ES-I3 (cell line): ENCODE results near the gene FCRL6.

Experiments used
- H3K36me3 ChIP-seq: 2 replicates; pipeline ENCODE4 v1.6.1; 2013; ENCODE audit warnings: mild to moderate bottlenecking, low read length, control low read depth, moderate library complexity; ENCODE audit not compliant: insufficient read depth
- H3K4me1 ChIP-seq: 2 replicates; pipeline ENCODE4 v1.6.1; 2013; ENCODE audit warnings: mild to moderate bottlenecking, control low read depth, low read length; ENCODE audit not compliant: insufficient read depth
- H3K9ac ChIP-seq: 2 replicates; pipeline ENCODE4 v1.6.1; 2013; ENCODE audit warnings: low read depth, mild to moderate bottlenecking, low read length, moderate library complexity
- H3K9me3 ChIP-seq: 2 replicates; pipeline ENCODE4 v1.6.1; 2013; ENCODE audit warnings: mild to moderate bottlenecking, low read length, moderate library complexity; ENCODE audit not compliant: control insufficient read depth, insufficient read depth

FCRL6 gene

GRCh38 chr1:159835356-159835755 lies 33.2 kb downstream of the FCRL6 start:
- Histone ChIP-seq H3K9ac (no peak overlapping the region), H3K36me3 (no peaks in the 10 kb centered on the region), H3K4me1 (0 out of 2 replicates have a peak, but pooled peaks cover 4% of the 10 kb centered on the region), H3K9me3 (no peaks in the 10 kb centered on the region)

DNA sequence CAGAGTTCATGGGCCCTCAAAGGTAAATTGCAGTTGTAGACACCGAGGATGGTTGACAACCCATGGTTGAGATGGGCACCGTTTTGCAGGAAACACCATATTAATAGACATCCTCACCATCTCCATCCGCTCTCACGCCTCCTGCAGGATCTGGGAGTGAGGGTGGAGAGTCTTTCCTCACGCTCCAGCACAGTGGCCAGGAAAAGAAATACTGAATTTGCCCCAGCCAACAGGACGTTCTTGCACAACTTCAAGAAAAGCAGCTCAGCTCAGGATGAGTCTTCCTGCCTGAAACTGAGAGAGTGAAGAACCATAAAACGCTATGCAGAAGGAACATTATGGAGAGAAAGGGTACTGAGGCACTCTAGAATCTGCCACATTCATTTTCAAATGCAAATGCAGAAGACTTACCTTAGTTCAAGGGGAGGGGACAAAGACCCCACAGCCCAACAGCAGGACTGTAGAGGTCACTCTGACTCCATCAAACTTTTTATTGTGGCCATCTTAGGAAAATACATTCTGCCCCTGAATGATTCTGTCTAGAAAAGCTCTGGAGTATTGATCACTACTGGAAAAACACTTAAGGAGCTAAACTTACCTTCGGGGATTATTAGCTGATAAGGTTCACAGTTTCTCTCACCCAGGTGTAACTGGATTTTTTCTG lies 33.8 kb downstream of the FCRL6 start:
- no peaks in the 10 kb centered on the region for H3K36me3 ChIP-seq
- H3K9me3 ChIP-seq, result no peaks in the 10 kb centered on the region
- 0 out of 2 replicates have a peak, but pooled peaks cover 4% of the 10 kb centered on the region for H3K4me1 ChIP-seq

DNA sequence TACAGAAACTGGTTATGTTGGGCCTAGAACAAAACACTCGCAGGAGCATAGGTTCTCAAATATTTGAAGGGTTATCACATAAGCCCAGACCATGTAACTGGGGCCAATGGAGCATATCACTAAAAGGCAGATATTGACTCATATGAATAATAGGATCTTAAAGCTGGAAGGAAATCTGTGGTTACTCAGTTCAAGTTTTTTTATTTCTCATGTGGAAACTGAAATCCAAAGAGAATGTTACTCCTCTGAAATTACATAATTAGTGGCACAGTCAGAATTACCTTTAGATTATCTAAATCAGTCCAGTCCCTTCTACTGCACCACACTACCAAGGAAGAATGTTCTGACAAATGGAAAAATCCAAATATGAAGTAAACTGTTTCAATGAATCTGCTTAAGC lies 36.6 kb downstream of the FCRL6 start:
- Histone ChIP-seq H3K9ac (no peak overlapping the region), H3K36me3 (no peaks in the 10 kb centered on the region), H3K9me3 (no peaks in the 10 kb centered on the region), H3K4me1 (no peaks in the 10 kb centered on the region)

More for the DNA sequence above, 33.8 kb downstream of the FCRL6 start:
- no peak overlapping the region for H3K9ac ChIP-seq

DNA sequence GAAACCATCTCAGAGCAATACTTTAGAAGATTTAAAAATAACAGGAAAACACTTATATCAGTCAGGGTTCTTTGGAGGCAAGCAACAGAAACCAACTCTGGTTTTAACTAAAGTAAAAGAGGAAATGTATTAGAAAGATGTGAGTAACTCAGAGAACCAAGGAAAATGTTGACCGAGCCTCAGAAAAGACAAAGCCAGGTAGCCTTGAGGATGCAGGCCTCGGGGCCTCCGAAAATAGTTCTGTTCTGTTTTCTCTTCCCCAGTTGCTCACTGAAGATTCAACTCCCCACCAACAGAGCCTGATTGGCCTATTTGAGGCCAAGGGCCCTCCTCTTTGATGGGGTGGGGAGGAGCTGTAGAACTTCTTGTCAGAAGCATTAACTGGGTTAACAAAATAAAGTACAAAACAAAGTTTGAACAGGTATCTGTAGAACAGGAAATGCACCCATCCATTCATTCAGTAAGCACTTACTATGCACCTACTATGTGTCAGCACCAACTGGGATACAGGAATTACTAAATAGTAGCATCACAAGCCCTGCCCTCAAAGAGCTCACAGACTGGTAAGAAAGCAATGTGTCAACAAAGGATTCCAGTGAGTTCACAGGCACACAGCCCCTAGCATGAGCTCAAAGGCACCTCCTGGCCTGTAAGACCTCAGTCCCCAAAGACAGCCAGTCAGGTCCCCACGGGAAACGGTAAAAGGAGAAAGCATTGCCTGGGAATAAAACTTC lies 37.1 kb downstream of the FCRL6 start:
- Histone ChIP-seq H3K9ac (no peak overlapping the region), H3K4me1 (no peaks in the 10 kb centered on the region)

DNA sequence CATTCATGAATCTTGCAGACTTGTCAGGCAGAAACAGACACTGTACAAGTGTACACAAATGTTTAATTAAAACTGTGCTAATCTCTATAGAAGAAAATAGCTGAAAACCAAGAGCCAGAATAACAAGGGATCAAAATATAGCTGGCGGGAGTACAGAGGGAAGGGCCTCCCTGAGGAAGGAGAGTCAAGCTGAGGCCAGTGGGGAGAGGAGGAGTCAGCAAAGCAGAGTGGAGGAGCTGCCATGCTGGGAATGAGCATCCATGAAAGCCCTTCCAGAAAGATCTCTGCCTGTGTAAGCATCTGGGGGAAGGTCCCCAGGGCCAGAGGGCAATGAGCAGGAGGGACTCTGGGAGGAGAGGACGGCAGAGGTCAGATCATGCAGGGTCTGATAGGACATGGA lies 39.6 kb downstream of the FCRL6 start:
- Histone ChIP-seq H3K9ac (no peak overlapping the region), H3K9me3 (no peaks in the 10 kb centered on the region), H3K36me3 (no peaks in the 10 kb centered on the region), H3K4me1 (no peaks in the 10 kb centered on the region)

More for the DNA sequence above, 37.1 kb downstream of the FCRL6 start:
- H3K9me3 ChIP-seq, result no peaks in the 10 kb centered on the region
- no peaks in the 10 kb centered on the region for H3K36me3 ChIP-seq

DNA sequence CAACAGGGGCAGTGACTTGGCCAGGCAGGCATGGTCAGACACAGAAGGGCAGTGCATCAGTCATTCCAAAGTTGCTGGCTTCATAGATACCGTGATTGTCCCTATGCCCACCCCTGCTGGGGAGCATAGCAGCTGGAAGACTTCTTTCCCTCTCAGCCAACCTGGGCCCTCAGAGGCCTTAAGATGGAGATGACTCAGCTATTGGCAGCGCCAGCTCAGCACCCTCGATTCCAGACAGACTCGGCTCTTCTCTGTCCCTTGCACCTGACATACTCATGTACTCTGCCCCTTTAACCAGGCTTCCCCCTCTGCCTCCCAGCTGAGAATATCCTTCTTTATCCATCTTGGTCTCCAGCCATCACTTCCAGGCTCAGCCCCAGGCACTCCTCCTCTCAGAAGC lies 41.3 kb downstream of the FCRL6 start:
- Histone ChIP-seq H3K9me3 (no peaks in the 10 kb centered on the region), H3K36me3 (no peaks in the 10 kb centered on the region), H3K4me1 (no peaks in the 10 kb centered on the region), H3K9ac (no peak overlapping the region)

GRCh38 chr1:159845751-159846629 lies 43.8 kb downstream of the FCRL6 start:
- Histone ChIP-seq H3K36me3 (no peaks in the 10 kb centered on the region), H3K9ac (no peak overlapping the region)

DNA sequence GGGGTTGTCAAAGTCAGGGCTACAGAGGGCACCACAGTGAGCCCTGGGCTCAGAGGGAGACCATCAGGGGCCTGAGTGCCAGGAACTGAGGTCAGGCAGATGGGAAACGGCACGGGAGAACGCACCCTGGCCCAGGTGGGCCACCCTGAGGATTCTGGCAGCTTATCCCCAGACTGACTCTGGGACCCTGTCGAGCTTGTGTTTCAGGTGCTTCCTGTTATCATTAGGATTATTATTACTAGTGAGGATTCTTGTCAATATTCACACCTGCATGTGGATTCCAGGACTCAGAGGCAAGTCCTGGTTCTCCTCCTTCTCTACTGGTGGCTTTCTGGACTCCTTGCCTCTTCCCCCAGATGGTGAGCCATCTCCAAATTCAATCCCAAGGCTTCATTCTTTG lies 45.1 kb downstream of the FCRL6 start:
- H3K36me3 ChIP-seq, result no peaks in the 10 kb centered on the region
- peaks cover 10% of the 10 kb centered on the region; the same call in 1 of the 2 replicates for H3K4me1 ChIP-seq
- H3K9me3 ChIP-seq, result no peaks in the 10 kb centered on the region
- H3K9ac ChIP-seq, result no peak overlapping the region

More at GRCh38 chr1:159845751-159846629, 43.8 kb downstream of the FCRL6 start:
- H3K9me3 ChIP-seq, result no peaks in the 10 kb centered on the region
- H3K4me1 ChIP-seq, result peaks cover 10% of the 10 kb centered on the region; the same call in 1 of the 2 replicates

- no peak overlapping the region for H3K9ac ChIP-seq
- no peaks in the 10 kb centered on the region for H3K36me3 ChIP-seq
- H3K9me3 ChIP-seq, result no peaks in the 10 kb centered on the region
- H3K4me1 ChIP-seq, result peaks cover 10% of the 10 kb centered on the region; the same call in 1 of the 2 replicates
Observed at GRCh38 chr1:159848326-159848725, 46.2 kb downstream of the FCRL6 start.

GRCh38 chr1:159849626-159850366 lies 47.6 kb downstream of the FCRL6 start:
- H3K9ac ChIP-seq, result no peak overlapping the region
- peaks cover 10% of the 10 kb centered on the region; the same call in 1 of the 2 replicates for H3K4me1 ChIP-seq
- no peaks in the 10 kb centered on the region for H3K9me3 ChIP-seq
- H3K36me3 ChIP-seq, result no peaks in the 10 kb centered on the region

DNA sequence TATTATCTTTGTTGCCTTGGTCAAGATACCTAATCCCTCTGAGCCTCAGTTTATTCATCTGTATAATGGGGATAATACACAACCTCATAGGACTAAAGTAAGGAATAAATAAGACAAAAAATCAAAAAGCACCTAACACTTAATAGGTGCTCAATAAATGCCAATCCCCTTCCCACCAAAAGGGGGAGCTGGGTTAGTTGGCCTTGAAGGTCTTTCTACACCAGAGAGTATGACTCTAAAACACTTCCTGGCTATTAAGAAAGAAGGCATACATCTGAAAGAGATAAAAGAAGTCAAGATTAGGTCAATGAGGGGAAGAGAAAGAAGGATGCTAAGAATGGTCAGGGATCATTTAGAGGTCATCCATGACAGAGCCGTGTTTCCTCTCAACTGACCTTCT lies 49.2 kb downstream of the FCRL6 start:
- Histone ChIP-seq H3K4me1 (peaks cover 10% of the 10 kb centered on the region; the same call in 1 of the 2 replicates), H3K36me3 (no peaks in the 10 kb centered on the region), H3K9ac (no peak overlapping the region), H3K9me3 (no peaks in the 10 kb centered on the region)

DNA sequence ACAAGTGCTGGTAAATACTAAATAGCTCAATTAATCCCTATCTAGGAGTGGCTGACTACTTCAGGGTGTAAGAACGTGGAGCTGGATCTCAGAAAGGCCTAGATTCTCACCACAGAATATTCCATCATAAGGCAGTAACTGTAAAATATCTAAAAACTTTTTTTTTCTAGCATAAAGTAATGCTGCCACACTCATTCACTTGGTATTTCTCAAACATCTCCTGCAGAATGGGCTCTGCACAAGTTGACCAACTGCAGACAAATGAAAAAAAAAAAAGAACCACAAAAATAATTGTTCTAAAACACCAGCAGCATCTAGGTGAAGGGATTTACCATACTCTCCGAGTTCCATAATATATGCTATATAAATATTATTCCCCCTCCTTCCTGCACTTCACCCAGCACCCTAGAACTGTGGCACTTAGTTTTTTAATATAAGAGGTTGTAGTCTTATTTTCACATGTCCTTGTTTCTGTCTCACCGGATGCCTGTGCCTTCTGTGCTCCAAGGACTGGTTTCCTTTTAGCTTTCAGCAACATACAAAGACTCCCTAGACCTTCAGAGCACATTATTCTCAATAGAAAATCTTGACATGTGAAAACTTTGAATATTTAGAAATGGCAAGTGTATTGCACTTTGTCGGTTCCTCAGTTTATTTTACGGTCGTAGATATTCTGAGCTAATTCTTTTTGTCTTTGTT lies 51.4 kb downstream of the FCRL6 start:
- H3K36me3 ChIP-seq, result no peaks in the 10 kb centered on the region
- H3K4me1 ChIP-seq, result peaks cover 10% of the 10 kb centered on the region; the same call in 1 of the 2 replicates
- H3K9ac ChIP-seq, result peak overlapping the region; percentile 85; the same call in 1 of the 2 replicates
- no peaks in the 10 kb centered on the region for H3K9me3 ChIP-seq

GRCh38 chr1:159854116-159854692 lies 52.0 kb downstream of the FCRL6 start:
- Histone ChIP-seq H3K9me3 (no peaks in the 10 kb centered on the region), H3K4me1 (peaks cover 7% of the 10 kb centered on the region; the same call in 1 of the 2 replicates), H3K9ac (peak overlapping the region; percentile 85), H3K36me3 (no peaks in the 10 kb centered on the region)
